ENCODE results near the gene SCCPDH. TPM values are rescaled to one million over a fixed set of nuclear protein-coding genes. Genes with fewer than 3 reads are reported as not detected.

The SCCPDH gene
- total and polyA plus RNA-seq, 2 of the 13 experiments (the other 11 are each of a cell fraction or from before 2014, with no cell fraction given), result 36.7 to 62.3 TPM

DNA sequence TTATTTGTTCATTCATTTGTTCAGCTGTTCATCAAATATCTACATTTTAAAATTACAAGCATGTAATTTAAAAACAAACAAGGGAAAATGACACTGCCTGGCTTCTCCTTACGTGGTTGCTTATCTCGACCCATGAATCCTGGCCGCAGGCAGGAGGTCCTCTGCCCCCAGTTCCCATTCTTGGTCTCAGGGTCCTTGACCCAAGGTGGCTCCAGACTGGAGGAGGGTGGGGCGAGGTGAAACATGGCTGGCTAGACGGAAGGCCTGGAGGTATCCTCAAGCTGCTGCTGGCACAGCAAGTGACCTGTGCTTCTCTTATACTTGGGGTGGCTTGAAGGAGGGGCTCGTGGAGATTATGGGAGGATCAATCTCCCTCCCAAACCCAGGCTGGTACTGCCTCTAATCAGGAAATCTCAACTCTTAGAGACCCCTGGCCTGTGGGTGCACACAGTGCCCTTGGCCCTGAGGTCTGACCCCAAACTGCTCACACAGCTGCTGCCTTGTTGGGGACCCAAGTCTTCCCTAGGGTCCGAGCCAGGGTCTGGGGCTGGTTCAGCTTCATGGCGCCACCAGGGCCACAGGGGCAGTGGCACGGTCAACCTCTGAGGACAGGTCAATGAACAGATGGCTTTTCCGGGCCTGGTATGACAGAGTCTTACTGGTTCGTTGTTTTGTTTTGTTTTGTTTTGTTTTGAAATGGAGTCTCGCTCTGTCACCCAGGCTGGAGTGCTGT, 63.7 kb downstream of the SCCPDH start:
- in situ Hi-C loops (cut with HindIII; ENCODE audit: extremely low pct_ligation_motif_present, low pct_unique_long_range_greater_than_20kb), result no loop called here
- FAIRE-seq (no peak), ATAC-seq (peak; percentile 3; the same call in 2 of the 3 replicates), DNase-seq (ENCODE audit: low spot score) (no peak)
- CTCF ChIA-PET (ENCODE audit: low intra/inter-chr PET ratio, low total read pairs), result no interaction called here
- WGBS (ENCODE audit: low lambda C conversion rate), result 67% methylated on average over 11 of the region's 12 CpGs
- POLR2A ChIA-PET, result no interaction called here
- no peak overlapping the region for H3K4me3 ChIP-seq (replicated peaks in 1 of 3; ENCODE audit: insufficient read depth in 1 of 3, low read depth in 2 of 3, low read length in 3 of 3)
- H3K4me1 ChIP-seq (ENCODE audit: insufficient read depth, low read length), result peaks cover 20% of the 10 kb centered on the region
- 0 out of 2 replicates have a peak, but pooled peaks have one; percentile 21 for TF ChIP-seq ZSCAN21 (CRISPR knock-in tag; IDR thresholded peaks at IDR 0.05; ENCODE audit: borderline replicate concordance)
- peak; percentile 9; the same call in 1 of the 2 replicates for TF ChIP-seq KDM2A (CRISPR knock-in tag; IDR thresholded peaks at IDR 0.05; ENCODE audit: borderline replicate concordance, low read depth)
- TF ChIP-seq NRL (CRISPR knock-in tag; IDR thresholded peaks at IDR 0.05; ENCODE audit: borderline replicate concordance), result 0 out of 2 replicates have a peak, but pooled peaks have one; percentile 20
- TF ChIP-seq, protein P1, sequence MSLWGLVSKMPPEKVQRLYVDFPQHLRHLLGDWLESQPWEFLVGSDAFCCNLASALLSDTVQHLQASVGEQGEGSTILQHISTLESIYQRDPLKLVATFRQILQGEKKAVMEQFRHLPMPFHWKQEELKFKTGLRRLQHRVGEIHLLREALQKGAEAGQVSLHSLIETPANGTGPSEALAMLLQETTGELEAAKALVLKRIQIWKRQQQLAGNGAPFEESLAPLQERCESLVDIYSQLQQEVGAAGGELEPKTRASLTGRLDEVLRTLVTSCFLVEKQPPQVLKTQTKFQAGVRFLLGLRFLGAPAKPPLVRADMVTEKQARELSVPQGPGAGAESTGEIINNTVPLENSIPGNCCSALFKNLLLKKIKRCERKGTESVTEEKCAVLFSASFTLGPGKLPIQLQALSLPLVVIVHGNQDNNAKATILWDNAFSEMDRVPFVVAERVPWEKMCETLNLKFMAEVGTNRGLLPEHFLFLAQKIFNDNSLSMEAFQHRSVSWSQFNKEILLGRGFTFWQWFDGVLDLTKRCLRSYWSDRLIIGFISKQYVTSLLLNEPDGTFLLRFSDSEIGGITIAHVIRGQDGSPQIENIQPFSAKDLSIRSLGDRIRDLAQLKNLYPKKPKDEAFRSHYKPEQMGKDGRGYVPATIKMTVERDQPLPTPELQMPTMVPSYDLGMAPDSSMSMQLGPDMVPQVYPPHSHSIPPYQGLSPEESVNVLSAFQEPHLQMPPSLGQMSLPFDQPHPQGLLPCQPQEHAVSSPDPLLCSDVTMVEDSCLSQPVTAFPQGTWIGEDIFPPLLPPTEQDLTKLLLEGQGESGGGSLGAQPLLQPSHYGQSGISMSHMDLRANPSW (CRISPR knock-in tag; IDR thresholded peaks at IDR 0.05; ENCODE audit: borderline replicate concordance), result no peak
- no peak for TF ChIP-seq ZNF446 (CRISPR knock-in tag; IDR thresholded peaks at IDR 0.05)
- no peak for TF ChIP-seq MAFK (conservative IDR thresholded peaks at IDR 0.05 in 1 of 2, IDR thresholded peaks at IDR 0.05 in 1 of 2; ENCODE audit: low read length in 2 of 2)
- TF ChIP-seq ZFP1 (CRISPR knock-in tag; IDR thresholded peaks at IDR 0.05), result no peak
- peak overlapping the region; percentile 7; the same call in 1 of the 2 replicates for H3K9ac ChIP-seq (ENCODE audit: insufficient read depth, low read depth, low read length)
- peaks cover 7% of the 10 kb centered on the region; the same call in 1 of the 2 replicates for H3K9me3 ChIP-seq (ENCODE audit: low read length)
- H3K27me3 ChIP-seq (ENCODE audit: control insufficient read depth in 1 of 2, insufficient read depth in 2 of 2, low read length in 2 of 2), result no peaks in the 10 kb centered on the region; a peak in 1 of 5 replicates
- no peaks in the 10 kb centered on the region for H4K20me1 ChIP-seq (ENCODE audit: insufficient read depth, low read length)
- no peak overlapping the region for H2AFZ ChIP-seq (ENCODE audit: low read length)
- peak overlapping the region; percentile 71; the same call in 1 of the 2 replicates for H3K4me2 ChIP-seq (ENCODE audit: low read depth, low read length)
- BruUV-seq (replicated peaks), result no TSS peak
- H3K27ac ChIP-seq (ENCODE audit: extremely low read length, insufficient read depth, low read length), result no peak overlapping the region
- H3K36me3 ChIP-seq (replicated peaks in 1 of 2; ENCODE audit: control insufficient read depth in 1 of 2, insufficient read depth in 2 of 2, low read length in 2 of 2), result no peaks in the 10 kb centered on the region
- intact Hi-C loops (cut with micrococcal nuclease; ENCODE audit: unreplicated experiment), result no loop called here
- H3K79me2 ChIP-seq (ENCODE audit: insufficient read depth, low read length), result no peaks in the 10 kb centered on the region

Data from HepG2 (cell line).